Lung (tissue), 12 donors: ENCODE data around the gene MPV17L2. TPM values are rescaled to one million over a fixed set of nuclear protein-coding genes. Genes with fewer than 3 reads are reported as not detected.

Experiments used
- ATAC-seq: fragments of 200-7000 bp; cut with Tn5 transposase; one replicate; pipeline ENCODE4 v1.9.1; 2020; ENCODE audit warnings: moderate number of reproducible peaks; ENCODE audit not compliant: insufficient read depth, low FRiP score
- DNase-seq, 3 donors: peaks; one replicate each; pipeline ENCODE4 v3.0.0-alpha.2; 2013 to 2017
- H3K27ac ChIP-seq, 2 donors: one replicate each; pipeline ENCODE4 v1.5.1; 2013; ENCODE audit warnings: mild to moderate bottlenecking in 2 of 2, moderate library complexity in 2 of 2, control low read depth in 1 of 2, inconsistent platforms in 1 of 2, low read depth in 1 of 2, low read length in 1 of 2
- H3K27me3 ChIP-seq, 3 donors: one replicate each; pipeline ENCODE4 v1.5.1; 2013; ENCODE audit warnings: low read length in 2 of 3; ENCODE audit not compliant: control insufficient read depth in 3 of 3, insufficient read depth in 3 of 3
- H3K36me3 ChIP-seq, 4 donors: one replicate each; pipeline ENCODE4 v1.5.1; 2013; ENCODE audit warnings: low read length in 4 of 4, mild to moderate bottlenecking in 1 of 4, moderate library complexity in 1 of 4; ENCODE audit not compliant: control insufficient read depth in 4 of 4, insufficient read depth in 4 of 4
- H3K4me1 ChIP-seq, 5 donors: one replicate each; pipeline ENCODE4 v1.5.1; 2013; ENCODE audit warnings: low read length in 5 of 5, mild to moderate bottlenecking in 2 of 5, moderate library complexity in 1 of 5; ENCODE audit not compliant: control insufficient read depth in 5 of 5, insufficient read depth in 5 of 5
- H3K4me3 ChIP-seq: one replicate; pipeline ENCODE4 v1.5.1; 2013; ENCODE audit warnings: mild to moderate bottlenecking, control low read depth, moderate library complexity
- H3K9ac ChIP-seq, 2 donors: one replicate each; pipeline ENCODE4 v1.5.1; 2013; ENCODE audit warnings: low read length in 2 of 2, control low read depth in 1 of 2; ENCODE audit not compliant: insufficient read depth in 1 of 2
- H3K9me3 ChIP-seq, 4 donors: one replicate each; pipeline ENCODE4 v1.5.1; 2013; ENCODE audit warnings: low read length in 3 of 4, mild to moderate bottlenecking in 1 of 4, moderate library complexity in 1 of 4; ENCODE audit not compliant: control insufficient read depth in 4 of 4, insufficient read depth in 3 of 4
- WGBS, 2 donors: extraction: QIAGEN DNeasy Blood & Tissue Kit; methylation state at CpG; one replicate each; pipeline ENCODE4 v1.1.7; 2013; 5-methylcytosine and 5-hydroxymethylcytosine counted together
- polyA plus RNA-seq, 2 donors: library from polyadenylated mRNA; stranded (reverse); fragments of 200-250 nt; gene quantifications; one replicate each; pipeline ENCODE4 v1.2.1, GENCODE V29; 2013
- total RNA-seq, 2 donors: library from RNA; depleted of rRNA in 1 of 2; stranded (reverse); fragments of >200 nt in 1 of 2; gene quantifications; one replicate each; pipeline ENCODE4 v1.2.1, GENCODE V29; 2014 to 2021
- TF ChIP-seq, protein P1 (sequence below): IDR thresholded peaks from 2 replicates; pipeline ENCODE4 v1.5.1; 2012; ENCODE audit warnings: mild to moderate bottlenecking; ENCODE audit errors: control extremely low read depth, extremely low read depth
- donor health status: control.
- donor health status: control.
- donor health status: Bipolar disorder and iron deficiency.
- donor health status: healthy.
- donor health status: DM: yes; HTN: yes; CAD: no.

Gene MPV17L2
- total and polyA plus RNA-seq, 4 donors, result 3.2 to 28.0 (median 18.2) TPM

DNA sequence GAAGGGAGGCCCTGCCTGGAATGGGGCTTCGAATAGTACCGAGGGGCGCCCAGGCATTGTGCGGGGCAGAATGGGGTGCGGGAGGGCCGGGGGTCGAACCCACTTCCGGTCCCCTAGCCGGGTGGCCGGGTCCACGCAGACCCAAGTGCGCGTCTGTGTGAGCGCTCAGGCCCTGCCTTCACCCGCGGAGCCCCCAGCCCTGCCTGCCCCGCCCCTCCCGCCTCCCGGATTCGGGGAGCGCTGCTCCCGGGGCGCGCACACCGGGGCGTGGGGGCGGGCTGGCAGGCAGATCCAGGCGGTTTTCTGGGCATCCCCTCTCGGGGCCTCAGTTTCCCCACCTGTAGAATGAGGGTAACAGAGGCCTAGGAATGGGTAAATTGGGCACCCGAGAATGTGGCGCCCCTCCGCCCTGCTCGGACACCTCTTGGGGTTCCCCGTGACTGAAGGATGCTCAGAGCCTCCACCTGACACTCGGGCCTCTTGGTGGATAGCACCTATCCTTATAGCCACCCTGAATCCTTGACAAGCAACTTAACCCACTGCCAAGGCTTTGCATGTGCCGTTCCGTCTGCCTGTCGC lies 39.4 kb upstream of the MPV17L2 start:
- Histone ChIP-seq H3K36me3 (peaks cover 0 to 20% (median 8%) of the 10 kb centered on the region in 4 donors), H3K27ac (peak overlapping the region; percentile 88 to 90), H3K4me1 (peaks cover 0 to 32% (median 16%) of the 10 kb centered on the region in 5 donors), H3K9me3 (no peaks in the 10 kb centered on the region), H3K27me3 (no peaks in the 10 kb centered on the region), H3K4me3 (peak overlapping the region; percentile 83), H3K9ac (peak overlapping the region; percentile 88 to 94)
- WGBS, 2 donors, result 2% methylated on average over 29 to 38 of the region's 38 CpGs
- ATAC-seq (no peak), DNase-seq (no peak)
- TF ChIP-seq, protein P1, sequence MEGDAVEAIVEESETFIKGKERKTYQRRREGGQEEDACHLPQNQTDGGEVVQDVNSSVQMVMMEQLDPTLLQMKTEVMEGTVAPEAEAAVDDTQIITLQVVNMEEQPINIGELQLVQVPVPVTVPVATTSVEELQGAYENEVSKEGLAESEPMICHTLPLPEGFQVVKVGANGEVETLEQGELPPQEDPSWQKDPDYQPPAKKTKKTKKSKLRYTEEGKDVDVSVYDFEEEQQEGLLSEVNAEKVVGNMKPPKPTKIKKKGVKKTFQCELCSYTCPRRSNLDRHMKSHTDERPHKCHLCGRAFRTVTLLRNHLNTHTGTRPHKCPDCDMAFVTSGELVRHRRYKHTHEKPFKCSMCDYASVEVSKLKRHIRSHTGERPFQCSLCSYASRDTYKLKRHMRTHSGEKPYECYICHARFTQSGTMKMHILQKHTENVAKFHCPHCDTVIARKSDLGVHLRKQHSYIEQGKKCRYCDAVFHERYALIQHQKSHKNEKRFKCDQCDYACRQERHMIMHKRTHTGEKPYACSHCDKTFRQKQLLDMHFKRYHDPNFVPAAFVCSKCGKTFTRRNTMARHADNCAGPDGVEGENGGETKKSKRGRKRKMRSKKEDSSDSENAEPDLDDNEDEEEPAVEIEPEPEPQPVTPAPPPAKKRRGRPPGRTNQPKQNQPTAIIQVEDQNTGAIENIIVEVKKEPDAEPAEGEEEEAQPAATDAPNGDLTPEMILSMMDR, result no peak

GRCh38 chr19:18155095-18156087 lies 37.6 kb upstream of the MPV17L2 start:
- Histone ChIP-seq H3K4me1 (peaks cover 0 to 32% (median 16%) of the 10 kb centered on the region in 5 donors), H3K36me3 (peaks cover 0 to 23% (median 6%) of the 10 kb centered on the region in 4 donors), H3K27me3 (no peaks in the 10 kb centered on the region), H3K9ac (no peak overlapping the region), H3K9me3 (no peaks in the 10 kb centered on the region), H3K27ac (peak overlapping the region in 1 of 2 donors; percentile 48), H3K4me3 (no peak overlapping the region)
- WGBS, 2 donors, result 82 to 89% methylated on average over 43 of the region's 43 CpGs
- DNase-seq (no peak), ATAC-seq (no peak)
- TF ChIP-seq, protein P1, result no peak

- peak overlapping the region in 1 of 2 donors; percentile 48 for H3K27ac ChIP-seq
- no peaks in the 10 kb centered on the region for H3K27me3 ChIP-seq
- no peaks in the 10 kb centered on the region for H3K9me3 ChIP-seq
- no peak overlapping the region for H3K4me3 ChIP-seq
- 86 to 90% methylated on average over 5 to 6 of the region's 6 CpGs for WGBS, 2 donors
- TF ChIP-seq, protein P1, result no peak
- peaks cover 0 to 26% (median 8%) of the 10 kb centered on the region in 4 donors for H3K36me3 ChIP-seq
- peaks cover 0 to 37% (median 18%) of the 10 kb centered on the region in 5 donors for H3K4me1 ChIP-seq
- DNase-seq, result no peak
- H3K9ac ChIP-seq, result peak overlapping the region; percentile 1 to 4
- no peak for ATAC-seq
Observed at GRCh38 chr19:18156268-18156667, 36.8 kb upstream of the MPV17L2 start.
